Left lung (tissue), 10 donors: Measurements from ENCODE around the gene POFUT1. TPM values are rescaled to one million over a fixed set of nuclear protein-coding genes. Genes with fewer than 3 reads are reported as not detected.
A peak's percentile ranks its signal among the peaks of the same experiment; 100 is the strongest.

ENCODE experiments used
- ATAC-seq: fragments of 200-7000 bp; cut with Tn5 transposase; one replicate; pipeline ENCODE4 v1.9.1; 2020; ENCODE audit warnings: moderate library complexity
- DNase-seq, 4 donors: peaks; one replicate each; pipeline ENCODE4 v3.0.0-alpha.2; 2013 to 2020
- H3K27ac ChIP-seq, 2 donors: fragments of 200-600 bp; sonication (generic) in 1 of 2; one replicate each; pipeline versions ENCODE4 v1.5.0 to v1.8.0; 2020 to 2021
- H3K27me3 ChIP-seq, 2 donors: fragments of 200-600 bp; sonication (generic) in 1 of 2; one replicate each; pipeline versions ENCODE4 v1.5.0 to v1.8.0; 2020 to 2021
- H3K36me3 ChIP-seq, 2 donors: fragments of 200-600 bp; sonication (generic) in 1 of 2; one replicate each; pipeline versions ENCODE4 v1.5.0 to v1.8.0; 2020 to 2021
- H3K4me1 ChIP-seq, 2 donors: fragments of 200-600 bp; one replicate each; pipeline ENCODE4 v1.8.0; 2021
- H3K4me3 ChIP-seq, 2 donors: fragments of 200-600 bp; sonication (generic) in 1 of 2; one replicate each; pipeline versions ENCODE4 v1.5.0 to v1.8.0; 2020 to 2021; ENCODE audit warnings: mild to moderate bottlenecking in 1 of 2
- H3K9me3 ChIP-seq, 2 donors: fragments of 200-600 bp; sonication (generic) in 1 of 2; one replicate each; pipeline versions ENCODE4 v1.5.0 to v1.8.0; 2020 to 2021
- CTCF ChIP-seq, 2 donors: fragments of 200-600 bp; sonication (generic) in 1 of 2; IDR thresholded peaks; one replicate each; pipeline versions ENCODE4 v1.5.0 to v1.8.0; 2021; ENCODE audit warnings: antibody characterized with exemption in 2 of 2
- intact Hi-C, 2 donors: fragments of 100-400 bp; cut with DNase I; formaldehyde crosslinking; loops; one replicate each; pipeline versions ENCODE4 v1.11.2 to v1.14.2; 2022
- polyA plus RNA-seq, 6 donors: library from polyadenylated mRNA; unstranded; fragments of 120-200 nt; gene quantifications; one replicate each; pipeline ENCODE4 v1.2.1, GENCODE V29; 2013; ENCODE audit not compliant: insufficient read length in 6 of 6
- total RNA-seq, 2 donors: library from RNA; stranded (reverse); fragmentation: NEBNext Ultra II Directional; extraction: Animal tissue kit (Norgen Biotek cat#: 25700); gene quantifications; one replicate each; pipeline ENCODE4 v1.2.1, GENCODE V29; 2021
- donor health status: DM: no; HTN: yes; CAD: no.
- donor health status: DM: no; HTN: no; CAD: no.

POFUT1 gene
- total and polyA plus RNA-seq, 8 donors, result 29.2 to 42.2 (median 36.6) TPM

- no peak for TF ChIP-seq CTCF (IDR thresholded peaks at IDR 0.05)
- Histone ChIP-seq H3K9me3 (no peaks in the 10 kb centered on the region), H3K27me3 (no peaks in the 10 kb centered on the region), H3K27ac (no peak overlapping the region), H3K36me3 (peaks cover 0 to 87% of the 10 kb centered on the region in 2 donors), H3K4me1 (no peaks in the 10 kb centered on the region), H3K4me3 (no peak overlapping the region)
- DNase-seq (no peak), ATAC-seq (no peak)
- intact Hi-C loops, result no loop called here
Observed at GRCh38 chr20:32218156-32218900, 10.6 kb downstream of the POFUT1 start.

DNA sequence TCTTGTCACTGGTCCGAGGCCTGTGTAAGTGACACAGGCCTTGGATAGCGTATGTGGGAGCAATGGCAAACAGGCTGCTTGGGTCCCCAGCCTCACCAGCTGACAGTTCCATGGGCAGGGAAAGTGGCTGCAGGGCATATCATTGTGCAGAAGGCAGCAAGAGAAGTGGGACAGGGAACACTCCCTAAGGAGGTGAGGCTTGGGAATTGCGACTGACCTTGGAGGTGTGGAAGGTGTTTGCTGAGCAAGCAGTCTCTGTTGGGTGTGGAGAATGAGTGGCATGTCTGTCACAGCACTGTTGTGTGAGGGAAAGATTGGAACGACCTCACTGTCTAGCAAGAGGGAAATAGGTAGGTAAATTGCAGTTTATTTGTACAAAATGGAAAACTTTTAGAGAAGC, 16.8 kb downstream of the POFUT1 start:
- Histone ChIP-seq H3K4me1 (peaks cover 13 to 29% of the 10 kb centered on the region in 2 donors), H3K27me3 (no peaks in the 10 kb centered on the region), H3K36me3 (peaks cover 0 to 68% of the 10 kb centered on the region in 2 donors), H3K27ac (no peak overlapping the region), H3K9me3 (no peaks in the 10 kb centered on the region), H3K4me3 (no peak overlapping the region)
- DNase-seq (no peak), ATAC-seq (no peak)
- intact Hi-C loops, result no loop called here
- no peak for TF ChIP-seq CTCF (IDR thresholded peaks at IDR 0.05)

GRCh38 chr20:32226391-32226790, 18.7 kb downstream of the POFUT1 start:
- H3K27ac ChIP-seq, result peak overlapping the region in 1 of 2 donors; percentile 75
- no peaks in the 10 kb centered on the region for H3K27me3 ChIP-seq
- H3K4me1 ChIP-seq, result peaks cover 13 to 31% of the 10 kb centered on the region in 2 donors
- TF ChIP-seq CTCF (IDR thresholded peaks at IDR 0.05), result no peak
- peaks cover 0 to 68% of the 10 kb centered on the region in 2 donors for H3K36me3 ChIP-seq
- no peaks in the 10 kb centered on the region for H3K9me3 ChIP-seq
- DNase-seq (no peak), ATAC-seq (no peak)
- intact Hi-C loops, result no loop called here
- H3K4me3 ChIP-seq, result no peak overlapping the region

DNA sequence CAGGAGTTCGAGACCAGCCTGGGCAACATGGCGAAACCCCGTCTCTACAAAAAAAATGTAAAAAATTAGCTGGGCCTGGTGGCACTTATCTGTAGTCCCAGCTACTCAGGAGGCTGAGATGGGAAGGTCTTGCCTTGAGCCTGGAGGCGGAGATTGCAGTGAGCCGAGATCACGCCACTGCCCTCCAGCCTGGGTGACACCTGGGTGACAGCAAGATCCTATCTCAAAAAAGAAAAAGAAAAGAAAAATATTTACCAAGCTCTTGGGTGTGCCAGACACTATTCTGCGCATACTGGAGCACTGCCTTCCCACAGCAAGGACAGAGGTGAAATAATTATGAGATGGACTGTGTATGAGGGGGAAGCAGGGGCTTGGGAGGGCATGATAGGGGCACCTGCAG, 19.6 kb downstream of the POFUT1 start:
- no peak for TF ChIP-seq CTCF (IDR thresholded peaks at IDR 0.05)
- H3K9me3 ChIP-seq, result no peaks in the 10 kb centered on the region
- ATAC-seq (peak; percentile 24), DNase-seq (no peak)
- H3K27me3 ChIP-seq, result no peaks in the 10 kb centered on the region
- peaks cover 13 to 40% of the 10 kb centered on the region in 2 donors for H3K4me1 ChIP-seq
- peak overlapping the region; percentile 35 to 75 for H3K27ac ChIP-seq
- intact Hi-C loops, result no loop called here
- H3K36me3 ChIP-seq, result peaks cover 0 to 68% of the 10 kb centered on the region in 2 donors
- no peak overlapping the region for H3K4me3 ChIP-seq

DNA sequence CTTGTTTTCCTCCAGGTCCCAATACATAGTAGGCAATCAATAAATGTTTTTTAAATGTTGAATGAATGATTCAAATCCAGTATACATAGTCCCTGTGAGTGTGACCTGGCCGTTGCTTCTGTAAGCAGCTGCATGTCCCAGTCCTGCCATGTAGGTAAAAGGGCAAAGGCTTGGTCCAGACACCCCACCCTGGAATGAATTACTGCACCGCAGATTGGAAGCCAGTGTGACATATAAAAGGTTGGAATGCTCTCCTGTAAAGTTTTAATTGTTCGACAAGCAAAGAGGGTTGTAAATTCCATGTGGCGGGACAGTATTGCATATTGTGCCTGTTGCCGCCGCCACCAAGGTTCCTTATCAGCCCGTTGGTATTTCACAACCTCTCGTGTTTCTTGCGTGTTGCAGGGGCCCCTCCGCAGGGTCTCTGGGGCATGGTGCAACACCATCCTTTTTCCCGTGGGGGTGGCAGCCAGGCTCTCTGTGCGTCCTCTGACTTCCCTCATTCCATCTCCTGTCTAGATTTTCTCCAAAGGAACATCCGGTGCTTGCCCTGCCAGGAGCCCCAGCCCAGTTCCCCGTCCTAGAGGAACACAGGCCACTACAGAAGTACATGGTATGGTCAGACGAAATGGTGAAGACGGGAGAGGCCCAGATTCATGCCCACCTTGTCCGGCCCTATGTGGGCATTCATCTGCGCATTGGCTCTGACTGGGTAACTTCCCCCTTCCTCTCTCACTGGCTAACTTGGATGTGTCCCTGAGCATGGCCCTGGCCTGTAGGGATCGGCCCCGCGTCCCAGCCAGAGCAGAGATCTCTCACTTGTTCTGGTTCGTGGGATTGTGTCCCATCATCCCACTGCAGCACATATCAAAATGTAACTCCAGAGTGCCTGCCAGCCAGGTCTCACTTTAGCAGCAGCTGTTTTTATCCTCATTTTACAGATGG, 20.3 kb downstream of the POFUT1 start:
- ATAC-seq (peak; percentile 72), DNase-seq (peak in 2 of 4 donors; percentile 38 to 83)
- Histone ChIP-seq H3K4me3 (no peak overlapping the region), H3K27ac (peak overlapping the region; percentile 35 to 75), H3K36me3 (peaks cover 0 to 68% of the 10 kb centered on the region in 2 donors), H3K9me3 (no peaks in the 10 kb centered on the region), H3K4me1 (peaks cover 13 to 47% of the 10 kb centered on the region in 2 donors), H3K27me3 (no peaks in the 10 kb centered on the region)
- TF ChIP-seq CTCF (IDR thresholded peaks at IDR 0.05), result no peak
- intact Hi-C loops, result no loop called here
